ENCODE data around the gene PASK.
"Not testable (repeated sequence)": the region's sequence is repeated elsewhere in the genome, so short reads cannot be mapped to it uniquely, and the experiment has no call there.

The PASK gene

GRCh38 chr2:241103176-241103595, 46.1 kb downstream of the PASK start:
- DNase-seq (ENCODE audit: low read depth): no peak

GRCh38 chr2:241102239-241102803, 47.0 kb downstream of the PASK start, which contains the start of gene MTERF4:
Gene MTERF4, minus strand, starts transcription at chr2:241102287. Its CDS starts 14 bp downstream, at chr2:241102273.
- DNase-seq (ENCODE audit: low read depth): peak; percentile 83

- DNase-seq (ENCODE audit: low read depth): no peak
Measured at GRCh38 chr2:241099246-241099645, 50.0 kb downstream of the PASK start.

GRCh38 chr2:241096979-241097378, 52.3 kb downstream of the PASK start:
- no peak for DNase-seq (ENCODE audit: low read depth)

DNA sequence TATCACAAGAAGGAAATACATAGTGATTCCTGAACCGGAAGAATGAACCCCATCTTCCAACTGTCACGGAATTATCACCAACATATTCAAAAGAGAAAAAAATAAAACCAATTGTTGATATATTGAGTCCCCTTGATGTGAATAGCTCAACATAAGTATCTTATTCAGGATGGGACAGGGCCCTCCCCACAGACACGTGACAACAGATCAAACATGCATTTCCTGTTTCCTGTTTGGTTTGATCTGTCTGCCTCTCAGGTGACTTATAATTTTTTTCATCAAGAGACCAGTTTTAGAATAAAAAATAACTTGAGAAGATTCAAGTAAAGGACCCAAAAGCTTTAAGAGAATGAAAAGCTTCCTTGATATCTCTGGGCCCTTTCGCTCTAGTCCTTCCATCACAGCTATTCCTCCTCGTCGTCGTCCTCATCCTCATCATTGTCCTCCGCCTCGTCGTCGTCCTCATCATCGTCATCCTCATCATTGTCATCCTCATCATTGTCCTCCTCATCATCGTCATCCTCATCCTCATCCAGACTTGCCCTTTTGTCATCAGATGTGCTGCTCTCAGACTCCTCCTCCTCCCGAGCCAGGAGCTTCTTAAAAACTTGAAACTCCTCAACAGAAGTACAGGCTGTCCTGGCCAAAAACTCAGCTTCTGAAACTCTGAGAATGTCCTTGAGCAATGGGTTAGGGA, 53.5 kb downstream of the PASK start:
- DNase-seq (ENCODE audit: low read depth): no peak

DNA sequence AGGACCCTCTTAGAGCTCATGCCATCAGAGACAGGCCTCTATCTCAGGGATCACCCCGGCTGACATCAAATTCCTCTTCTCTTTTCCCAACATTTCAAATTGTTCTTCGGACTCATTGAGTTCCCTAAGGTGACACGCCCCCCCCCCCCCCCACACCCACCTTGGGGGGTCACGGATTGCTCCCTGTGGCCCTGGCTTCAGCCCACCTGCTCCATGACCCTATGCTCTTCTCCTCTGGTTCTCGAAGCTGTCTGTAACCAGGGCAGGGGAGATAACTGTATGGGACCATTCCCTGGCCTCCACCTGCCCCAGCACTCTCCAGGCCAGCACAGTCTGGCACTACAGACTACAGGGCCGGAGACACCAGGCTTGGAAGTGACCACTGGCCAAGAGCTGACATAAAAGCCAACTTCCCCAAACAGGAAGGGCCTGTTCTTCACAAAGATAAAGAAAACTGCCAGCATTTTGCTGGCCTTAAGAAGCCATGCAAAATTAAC, 54.3 kb downstream of the PASK start:
- DNase-seq (ENCODE audit: low read depth): no peak

GRCh38 chr2:241094172-241094571, 55.1 kb downstream of the PASK start:
- no peak for DNase-seq (ENCODE audit: low read depth)

GRCh38 chr2:241093133-241093781, 56.0 kb downstream of the PASK start:
- not testable (repeated sequence) for DNase-seq (ENCODE audit: low read depth)

DNA sequence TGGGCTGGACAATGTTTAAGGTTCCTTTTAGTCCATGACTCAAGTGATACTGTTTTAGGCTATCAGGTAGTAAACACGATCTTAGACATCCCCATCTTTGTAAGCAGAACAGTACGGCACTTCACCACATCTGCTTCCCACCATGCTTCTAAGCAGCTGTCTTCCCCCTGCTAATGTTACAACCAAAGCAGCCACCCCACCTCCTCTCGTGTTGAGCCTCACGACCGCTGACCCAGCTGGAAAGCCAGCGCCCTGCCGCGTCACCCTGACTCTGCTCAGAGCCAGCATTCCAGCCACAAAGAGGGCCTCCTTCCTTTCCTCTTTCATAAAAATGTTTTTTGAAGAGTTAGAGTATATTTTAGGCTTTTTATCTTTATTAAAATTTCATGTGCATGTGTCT, 56.6 kb downstream of the PASK start:
- no peak for DNase-seq (ENCODE audit: low read depth)

DNA sequence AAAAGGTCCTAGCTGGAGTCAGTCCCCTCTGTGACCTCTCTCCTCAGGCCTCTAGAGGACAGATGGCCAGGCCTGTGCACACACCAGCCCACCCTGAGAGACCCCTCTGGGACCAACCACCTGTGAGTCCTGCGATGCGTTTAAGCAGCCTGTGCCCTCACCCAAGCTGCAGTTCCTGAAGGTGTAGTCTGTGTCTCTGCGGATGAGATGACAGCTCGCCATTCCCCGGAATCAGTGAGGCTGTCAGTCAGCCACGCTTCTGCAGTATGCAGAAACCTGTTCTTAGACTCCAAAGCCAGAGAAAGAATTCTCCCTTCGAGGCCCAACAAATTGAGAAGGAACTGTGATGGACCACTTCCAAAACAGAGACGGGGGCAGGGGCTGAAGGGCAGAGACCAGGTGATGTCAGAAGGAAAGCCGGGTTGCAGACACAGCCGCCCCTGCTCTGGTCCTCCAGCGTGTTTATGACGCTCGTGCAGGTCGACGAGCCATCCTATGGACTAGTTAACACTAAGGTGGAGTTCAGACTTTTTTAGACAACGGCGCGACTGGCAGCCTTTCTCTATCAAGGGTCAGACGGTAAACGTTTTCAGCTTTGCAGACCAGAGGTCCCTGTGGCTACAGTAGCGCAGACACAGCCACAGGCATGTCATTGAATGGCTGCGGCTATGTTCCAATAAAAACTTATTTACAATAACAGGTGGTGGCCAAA, 57.4 kb downstream of the PASK start:
- no peak for DNase-seq (ENCODE audit: low read depth)

GRCh38 chr2:241091201-241091600, 58.1 kb downstream of the PASK start:
- DNase-seq (ENCODE audit: low read depth): no peak

DNA sequence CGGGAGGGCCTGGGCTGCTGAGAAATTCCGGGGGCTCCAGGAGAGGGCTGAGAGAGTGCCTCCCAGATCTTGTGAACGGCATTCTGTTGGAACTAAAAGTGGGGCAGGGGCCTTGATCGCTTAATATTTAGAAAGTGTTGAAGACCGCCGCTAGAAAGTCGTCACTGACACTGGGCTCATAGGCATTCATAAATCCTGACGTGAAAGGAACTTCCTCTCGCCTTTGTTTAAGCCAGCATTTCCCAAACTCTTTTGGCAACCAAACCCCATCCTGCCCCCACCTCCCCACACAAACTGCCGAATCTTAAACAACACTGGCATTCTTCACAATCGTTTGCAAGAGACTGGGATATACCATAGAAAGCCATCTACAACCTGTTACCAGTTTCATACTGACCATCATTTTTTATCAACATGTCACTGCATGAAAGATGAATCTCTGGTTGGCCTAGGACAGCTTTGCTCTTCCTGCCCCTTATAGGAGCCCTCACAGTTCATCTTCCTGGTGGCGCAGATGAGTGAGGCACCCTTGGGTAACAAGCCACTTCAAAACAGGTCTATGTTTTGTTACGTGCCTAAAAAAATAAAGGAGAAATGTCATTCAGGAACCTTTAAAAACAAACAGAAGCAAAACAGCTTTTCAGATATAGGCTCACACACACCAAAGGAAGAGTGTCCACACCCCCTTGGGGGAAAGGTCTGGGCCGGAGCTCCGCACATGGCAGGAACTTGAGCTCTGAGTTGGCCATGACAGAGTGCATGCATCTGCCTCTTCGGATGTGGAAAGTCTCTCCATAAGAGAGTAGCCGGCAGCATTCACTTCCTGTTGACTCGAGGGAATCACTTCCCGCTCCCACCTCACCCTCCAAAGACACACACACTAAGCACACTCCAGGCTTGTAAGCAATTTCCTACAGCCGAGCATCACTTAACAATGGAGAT, 60.2 kb downstream of the PASK start:
- no peak for DNase-seq (ENCODE audit: low read depth)

GRCh38 chr2:241088376-241088775, 60.9 kb downstream of the PASK start:
- DNase-seq (ENCODE audit: low read depth): no peak

- no peak for DNase-seq (ENCODE audit: low read depth)
Measured at GRCh38 chr2:241087420-241088268, 61.6 kb downstream of the PASK start.

- DNase-seq (ENCODE audit: low read depth): no peak
Measured at GRCh38 chr2:241084856-241085444, 64.3 kb downstream of the PASK start.

DNA sequence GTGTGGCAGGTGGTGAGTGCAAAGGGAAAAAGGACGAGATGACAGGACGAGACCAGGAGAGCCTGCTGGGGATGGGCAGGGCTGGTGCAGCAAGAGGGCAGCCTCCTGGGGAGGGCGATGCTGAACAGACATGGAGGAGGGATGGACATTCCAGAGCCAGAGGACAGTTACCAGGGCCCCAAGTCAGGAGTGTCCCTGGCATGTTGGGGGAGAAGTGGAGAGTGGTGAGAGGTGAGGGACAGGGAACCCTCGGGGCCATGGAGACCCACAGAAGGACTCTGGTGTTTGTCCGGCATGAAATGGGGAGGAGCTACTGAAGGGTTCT, 66.2 kb downstream of the PASK start:
- no peak for DNase-seq (ENCODE audit: low read depth)

DNA sequence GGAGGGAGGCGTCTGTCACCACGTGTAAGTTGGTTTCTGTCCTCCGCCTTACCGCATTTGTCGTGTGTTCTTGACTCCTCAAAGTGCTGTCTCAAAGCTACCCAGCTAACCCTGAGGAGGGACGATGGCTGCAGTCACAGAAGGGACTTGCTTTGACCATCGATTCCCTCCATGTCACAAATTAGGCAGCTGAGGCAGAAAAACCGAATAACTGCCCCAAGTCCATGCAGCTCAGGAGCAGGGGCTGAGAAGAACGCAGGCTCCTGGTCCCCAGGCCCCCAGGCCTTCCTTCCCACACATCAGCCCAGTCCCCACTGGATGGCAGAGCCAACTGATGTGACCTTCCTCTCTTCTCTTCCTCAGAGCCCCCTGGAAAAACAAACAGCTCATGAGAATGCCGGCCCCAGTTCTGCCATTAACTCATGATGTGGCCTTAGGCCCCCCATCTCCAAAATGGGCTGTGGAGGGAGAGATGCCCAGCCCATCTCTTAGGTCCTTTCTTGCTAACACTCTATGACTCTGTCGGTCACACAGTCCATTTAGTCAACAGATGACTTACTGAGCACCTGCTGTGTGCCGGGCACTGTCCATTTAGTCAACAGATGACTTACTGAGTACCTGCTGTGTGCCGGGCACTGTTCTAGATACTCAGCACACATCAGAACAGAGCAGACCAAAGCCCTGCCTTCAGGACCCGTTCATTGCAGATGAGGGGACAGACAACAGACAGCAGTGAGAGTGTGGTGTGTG, 66.8 kb downstream of the PASK start:
- DNase-seq (ENCODE audit: low read depth): no peak

DNA sequence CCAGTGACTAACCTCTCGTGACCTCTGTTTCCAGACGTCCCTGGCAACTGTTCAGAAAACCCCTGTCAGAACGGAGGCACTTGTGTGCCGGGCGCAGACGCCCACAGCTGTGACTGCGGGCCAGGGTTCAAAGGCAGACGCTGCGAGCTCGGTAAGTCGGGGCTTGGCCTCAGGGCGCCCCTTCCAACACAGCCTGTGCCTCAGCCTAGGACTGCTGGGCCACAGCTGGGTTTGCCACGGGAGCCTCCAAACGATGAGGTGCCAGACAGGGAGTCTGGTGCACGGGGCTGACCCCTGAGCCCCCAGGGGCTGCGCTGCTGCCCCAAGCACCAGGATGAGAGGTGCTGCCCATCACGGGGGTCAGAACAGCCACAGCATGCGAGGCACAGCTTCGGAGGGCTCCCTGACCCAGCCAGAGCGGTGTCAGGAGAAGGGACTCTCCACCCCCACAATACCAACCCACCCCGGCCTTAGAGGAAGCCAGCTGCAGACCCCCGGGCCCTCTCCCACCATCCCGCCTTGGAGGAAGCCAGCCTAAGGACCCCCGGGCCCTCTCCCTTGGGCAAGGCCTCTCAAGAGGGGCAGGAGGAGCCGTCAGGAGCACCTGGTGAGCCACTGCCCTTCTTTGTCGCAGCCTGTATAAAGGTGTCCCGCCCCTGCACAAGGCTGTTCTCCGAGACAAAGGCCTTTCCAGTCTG, 67.5 kb downstream of the PASK start:
- no peak for DNase-seq (ENCODE audit: low read depth)

DNA sequence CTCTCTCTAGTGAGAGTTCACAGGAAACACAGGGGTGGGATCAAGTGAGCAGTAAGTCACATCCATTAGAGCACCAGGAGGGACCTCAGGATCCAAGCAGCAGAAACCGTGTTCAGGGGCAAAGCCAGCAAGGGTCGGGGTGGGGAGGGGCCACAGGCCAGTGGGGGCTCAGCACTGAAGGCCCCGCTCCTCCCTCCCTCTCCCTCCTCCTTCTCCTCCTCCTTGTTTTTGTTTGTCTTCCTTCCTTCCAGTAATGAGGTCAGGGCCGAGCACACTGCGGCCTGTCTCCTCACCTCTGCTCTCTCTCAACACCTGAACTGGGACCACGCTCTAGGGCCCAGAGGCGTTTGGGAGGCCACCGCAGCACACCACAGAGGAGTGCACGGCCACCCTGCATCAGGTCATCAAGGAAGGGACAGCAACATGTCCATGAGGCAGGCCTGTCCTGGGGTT, 68.1 kb downstream of the PASK start:
- DNase-seq (ENCODE audit: low read depth): no peak

All from EH (cell line).